PC-3 (cell line): ENCODE data around the gene ANTXR1. TPM values are rescaled to one million over a fixed set of nuclear protein-coding genes. Genes with fewer than 3 reads are reported as not detected.

Experiments used
- ATAC-seq: fragments of 200-7000 bp; cut with Tn5 transposase; 2 replicates; pipeline ENCODE4 v1.9.1; 2020; ENCODE audit warnings: mild to moderate bottlenecking, moderate library complexity
- BruUV-seq: library from RNA; stranded (reverse); fragments of 400-500 nt; replicated peaks from 2 replicates; lab custom pipeline; 2021; lab: Mats Ljungman, UMichigan
- CTCF ChIA-PET: fragments of 300-600 bp; sonication (Branson Sonifier 250); formaldehyde crosslinking; loops from one replicate; lab custom pipeline; 2022; ENCODE audit warnings: antibody characterized with exemption; lab: Charles Lee
- POLR2A ChIA-PET: fragments of 300-600 bp; sonication (Branson Sonifier 250); formaldehyde crosslinking; loops from one replicate; lab custom pipeline; 2022; ENCODE audit warnings: antibody characterized with exemption; ENCODE audit not compliant: unreplicated experiment; lab: Charles Lee
- DNase-seq: peaks from one replicate; pipeline ENCODE4 v3.0.0-alpha.2; 2015
- H2AFZ ChIP-seq: fragments of 300-600 bp; sonication (generic); 2 replicates; pipeline ENCODE4 v1.6.0; 2016; ENCODE audit warnings: antibody characterized with exemption, low read length
- H3F3A ChIP-seq: fragments of 300-600 bp; sonication (generic); one replicate; pipeline ENCODE4 v1.6.0; 2017; ENCODE audit warnings: antibody characterized with exemption, low read length, control low read depth, mild to moderate bottlenecking; ENCODE audit not compliant: unreplicated experiment
- H3K27ac ChIP-seq: fragments of 300-600 bp; sonication (generic); 2 replicates; pipeline ENCODE4 v1.5.1; 2016; ENCODE audit warnings: mild to moderate bottlenecking, low read length
- H3K27me3 ChIP-seq: fragments of 300-600 bp; sonication (generic); 2 replicates; pipeline ENCODE4 v1.6.1; 2016; ENCODE audit warnings: low read length, mixed read lengths
- H3K36me3 ChIP-seq: fragments of 300-600 bp; sonication (generic); 2 replicates; pipeline ENCODE4 v1.6.1; 2016; ENCODE audit warnings: low read depth, mixed run types, low read length, mixed read lengths
- H3K4me1 ChIP-seq: fragments of 300-600 bp; sonication (generic); 2 replicates; pipeline ENCODE4 v1.5.1; 2016; ENCODE audit warnings: low read length; ENCODE audit not compliant: insufficient read depth
- H3K4me2 ChIP-seq: fragments of 300-600 bp; sonication (generic); 2 replicates; pipeline ENCODE4 v1.6.0; 2016; ENCODE audit warnings: low read length
- H3K4me3 ChIP-seq: fragments of 300-600 bp; sonication (generic); 2 replicates; pipeline ENCODE4 v1.5.1; 2016; ENCODE audit warnings: mild to moderate bottlenecking, low read length, mixed read lengths
- H3K79me2 ChIP-seq: fragments of 300-600 bp; sonication (generic); 2 replicates; pipeline ENCODE4 v1.6.1; 2017; ENCODE audit warnings: low read length, mixed read lengths
- H3K9ac ChIP-seq: fragments of 300-600 bp; sonication (generic); 2 replicates; pipeline ENCODE4 v1.6.0; 2016; ENCODE audit warnings: mild to moderate bottlenecking, low read length
- H3K9me2 ChIP-seq: fragments of 300-600 bp; sonication (generic); replicated peaks from 2 replicates; pipeline ENCODE4 v1.6.1; 2016; ENCODE audit warnings: mixed run types, low read length, mixed read lengths
- H3K9me3 ChIP-seq: fragments of 300-600 bp; sonication (generic); 2 replicates; pipeline ENCODE4 v1.6.1; 2016; ENCODE audit warnings: low read length, mixed read lengths
- H4K20me1 ChIP-seq: fragments of 300-600 bp; sonication (generic); 2 replicates; pipeline ENCODE4 v1.6.1; 2016; ENCODE audit warnings: low read length, mixed read lengths
- CTCF ChIP-seq: fragments of 300-600 bp; sonication (generic); conservative IDR thresholded peaks from 2 replicates; pipeline ENCODE4 v1.5.1; 2017; ENCODE audit warnings: antibody characterized with exemption, low read depth, mild to moderate bottlenecking, low read length
- EZH2 ChIP-seq: fragments of 300-600 bp; sonication (generic); IDR thresholded peaks from one replicate; pipeline ENCODE4 v1.6.1; 2017; ENCODE audit warnings: antibody characterized with exemption, mild to moderate bottlenecking, low read length; ENCODE audit not compliant: unreplicated experiment
- EZH2phosphoT487 ChIP-seq: fragments of 300-600 bp; sonication (generic); IDR thresholded peaks from 2 replicates; pipeline ENCODE4 v1.6.1; 2018; ENCODE audit warnings: mild to moderate bottlenecking, antibody characterized with exemption, low read length, borderline replicate concordance
- intact Hi-C: fragments of 100-400 bp; cut with micrococcal nuclease; formaldehyde crosslinking; loops from 2 replicates; pipeline ENCODE4 v1.9.0; 2023
- total RNA-seq: library from RNA; depleted of rRNA; stranded (reverse); fragments of >200 nt; gene quantifications from 2 replicates; pipeline ENCODE4 v1.2.3, GENCODE V29; 2014

The ANTXR1 gene
- total RNA-seq, 1 experiment from 2014 or later = 31.2 TPM

- Histone ChIP-seq H3K27me3 (no peaks in the 10 kb centered on the region), H3K27ac (no peak overlapping the region), H3K36me3 (no peaks in the 10 kb centered on the region), H4K20me1 (no peaks in the 10 kb centered on the region), H2AFZ (no peak overlapping the region), H3K4me3 (no peak overlapping the region), H3K4me2 (no peak overlapping the region), H3K9ac (no peak overlapping the region), H3K9me2 (no peaks in the 10 kb centered on the region), H3F3A (no peaks in the 10 kb centered on the region), H3K4me1 (peaks cover 11% of the 10 kb centered on the region; the same call in 1 of the 2 replicates), H3K9me3 (no peaks in the 10 kb centered on the region), H3K79me2 (no peaks in the 10 kb centered on the region)
- intact Hi-C loops = no loop called here
- POLR2A ChIA-PET = no interaction called here
- CTCF ChIA-PET = no interaction called here
- TF ChIP-seq CTCF (no peak), EZH2 (no peak), EZH2phosphoT487 (no peak)
- no TSS peak for BruUV-seq
- ATAC-seq (no peak), DNase-seq (no peak)
Observed at GRCh38 chr2:69242651-69243051, 229.7 kb downstream of the ANTXR1 start.

GRCh38 chr2:69243652-69244051 is 230.7 kb downstream of the ANTXR1 start:
- ChIA-PET CTCF (no interaction called here), POLR2A (no interaction called here)
- H3K4me2 ChIP-seq = no peak overlapping the region
- no peaks in the 10 kb centered on the region for H3K79me2 ChIP-seq
- intact Hi-C loops = no loop called here
- no TSS peak for BruUV-seq
- no peak overlapping the region for H3K9ac ChIP-seq
- no peak overlapping the region for H3K27ac ChIP-seq
- TF ChIP-seq EZH2 (no peak), CTCF (no peak), EZH2phosphoT487 (no peak)
- no peaks in the 10 kb centered on the region for H3F3A ChIP-seq
- DNase-seq = no peak
- no peaks in the 10 kb centered on the region for H3K9me3 ChIP-seq
- no peaks in the 10 kb centered on the region for H3K36me3 ChIP-seq
- no peaks in the 10 kb centered on the region for H3K27me3 ChIP-seq
- H2AFZ ChIP-seq = no peak overlapping the region
- no peak for ATAC-seq
- 0 out of 2 replicates have a peak, but pooled peaks cover 4% of the 10 kb centered on the region for H3K4me1 ChIP-seq
- H4K20me1 ChIP-seq = no peaks in the 10 kb centered on the region
- H3K4me3 ChIP-seq = no peak overlapping the region
- H3K9me2 ChIP-seq = no peaks in the 10 kb centered on the region

GRCh38 chr2:69244882-69245281 is 231.9 kb downstream of the ANTXR1 start:
- Histone ChIP-seq H3K79me2 (no peaks in the 10 kb centered on the region), H3K4me2 (no peak overlapping the region), H3K27ac (no peak overlapping the region), H3K9me2 (no peaks in the 10 kb centered on the region), H3K4me1 (no peaks in the 10 kb centered on the region), H3K9ac (no peak overlapping the region), H3K27me3 (no peaks in the 10 kb centered on the region), H3K9me3 (no peaks in the 10 kb centered on the region), H3K36me3 (no peaks in the 10 kb centered on the region), H4K20me1 (no peaks in the 10 kb centered on the region), H2AFZ (no peak overlapping the region), H3F3A (no peaks in the 10 kb centered on the region), H3K4me3 (no peak overlapping the region)
- DNase-seq = no peak
- ChIA-PET CTCF (no interaction called here), POLR2A (no interaction called here)
- intact Hi-C loops = no loop called here
- no peak for ATAC-seq
- TF ChIP-seq CTCF (no peak), EZH2phosphoT487 (no peak), EZH2 (no peak)
- BruUV-seq = no TSS peak
